GM13976 (cell line): ENCODE measurements around the gene BNIPL.

ENCODE experiments used
- DNase-seq: peaks from one replicate; pipeline ENCODE4 v3.0.0; 2012; ENCODE audit warnings: low spot score
- CTCF ChIP-seq: IDR thresholded peaks from 2 replicates; pipeline ENCODE4 v1.5.1; 2012; ENCODE audit warnings: borderline replicate concordance, mild to moderate bottlenecking; ENCODE audit not compliant: insufficient read depth; ENCODE audit errors: extremely low read depth, missing control alignments, control extremely low read depth
- in situ Hi-C: fragments of 300-500 bp; cut with MboI; formaldehyde crosslinking; loops from one replicate; pipeline ENCODE4 v1.12.0; 2022; ENCODE audit warnings: low sequenced_read_pairs, mixed read lengths, inconsistent platforms; ENCODE audit not compliant: unreplicated experiment

The BNIPL gene

GRCh38 chr1:151008244-151009205 is 27.9 kb upstream of the BNIPL start, which contains the start of gene PRUNE1:
Gene PRUNE1 (plus strand): TSS chr1:151008449. CDS start chr1:151008633, 184 bp downstream.
- DNase-seq: peak; percentile 99
- in situ Hi-C loops: no loop called here
- no peak for TF ChIP-seq CTCF

- TF ChIP-seq CTCF: no peak
- DNase-seq: no peak
- in situ Hi-C loops: no loop called here
These were observed 27.2 kb upstream of the BNIPL start for GRCh38 chr1:151009206-151009587.

- DNase-seq: no peak
- TF ChIP-seq CTCF: no peak
- in situ Hi-C loops: no loop called here
These were observed 26.6 kb upstream of the BNIPL start for GRCh38 chr1:151009674-151010345.

- in situ Hi-C loops: no loop called here
- DNase-seq: no peak
- TF ChIP-seq CTCF: no peak
These were observed 26.1 kb upstream of the BNIPL start for GRCh38 chr1:151010346-151010726.

- in situ Hi-C loops: no loop called here
- no peak for DNase-seq
- no peak for TF ChIP-seq CTCF
These were observed 25.1 kb upstream of the BNIPL start for GRCh38 chr1:151011154-151011850.

GRCh38 chr1:151012684-151013471 is 23.5 kb upstream of the BNIPL start:
- TF ChIP-seq CTCF: no peak
- no peak for DNase-seq
- in situ Hi-C loops: no loop called here
